GM06990 (cell line): Measurements from ENCODE around the gene C14orf132.

Experiments used
- DNase-seq: peaks from one replicate; pipeline ENCODE4 v3.0.0-alpha.2; 2011; ENCODE audit not compliant: insufficient read length; ENCODE audit errors: extremely low read depth
- H3K27me3 ChIP-seq: replicated peaks from 2 replicates; pipeline ENCODE4 v1.6.0; 2011; ENCODE audit warnings: low read length; ENCODE audit not compliant: control insufficient read depth, insufficient read depth
- H3K36me3 ChIP-seq: 2 replicates; pipeline ENCODE4 v1.5.1; 2011; ENCODE audit warnings: low read length; ENCODE audit not compliant: control insufficient read depth, insufficient read depth
- H3K4me3 ChIP-seq: replicated peaks from 2 replicates; pipeline ENCODE4 v1.5.1; 2011; ENCODE audit warnings: low read depth, mild to moderate bottlenecking, control low read depth, low read length
- TF ChIP-seq, protein P1 (sequence below): IDR thresholded peaks from 2 replicates; pipeline ENCODE4 v1.5.1; 2011; ENCODE audit warnings: low read length, control low read depth, mild to moderate bottlenecking, inconsistent platforms; ENCODE audit not compliant: insufficient read depth, poor library complexity, severe bottlenecking

Gene C14orf132

DNA sequence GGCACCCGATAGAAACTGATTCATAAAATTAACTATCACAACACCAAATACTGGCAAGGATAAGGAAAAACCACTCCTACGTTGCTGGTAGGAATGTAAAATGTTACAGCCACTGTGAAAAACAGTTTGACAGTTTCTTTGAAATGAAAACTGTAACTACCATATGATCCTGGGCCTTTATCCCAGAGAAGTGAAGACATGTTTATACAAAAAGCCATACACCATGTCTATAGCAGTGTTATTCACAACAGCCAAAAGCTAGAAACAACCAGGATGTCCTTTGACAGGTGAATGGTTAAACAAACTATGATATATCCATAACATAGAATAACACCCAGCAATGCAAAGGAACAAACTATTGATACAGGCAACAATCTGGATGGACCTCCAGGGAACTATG, 3.7 kb upstream of the C14orf132 start:
- H3K4me3 ChIP-seq: no peak overlapping the region
- H3K27me3 ChIP-seq: peaks cover 4% of the 10 kb centered on the region
- no peak for DNase-seq
- no peaks in the 10 kb centered on the region for H3K36me3 ChIP-seq
- TF ChIP-seq, protein P1, sequence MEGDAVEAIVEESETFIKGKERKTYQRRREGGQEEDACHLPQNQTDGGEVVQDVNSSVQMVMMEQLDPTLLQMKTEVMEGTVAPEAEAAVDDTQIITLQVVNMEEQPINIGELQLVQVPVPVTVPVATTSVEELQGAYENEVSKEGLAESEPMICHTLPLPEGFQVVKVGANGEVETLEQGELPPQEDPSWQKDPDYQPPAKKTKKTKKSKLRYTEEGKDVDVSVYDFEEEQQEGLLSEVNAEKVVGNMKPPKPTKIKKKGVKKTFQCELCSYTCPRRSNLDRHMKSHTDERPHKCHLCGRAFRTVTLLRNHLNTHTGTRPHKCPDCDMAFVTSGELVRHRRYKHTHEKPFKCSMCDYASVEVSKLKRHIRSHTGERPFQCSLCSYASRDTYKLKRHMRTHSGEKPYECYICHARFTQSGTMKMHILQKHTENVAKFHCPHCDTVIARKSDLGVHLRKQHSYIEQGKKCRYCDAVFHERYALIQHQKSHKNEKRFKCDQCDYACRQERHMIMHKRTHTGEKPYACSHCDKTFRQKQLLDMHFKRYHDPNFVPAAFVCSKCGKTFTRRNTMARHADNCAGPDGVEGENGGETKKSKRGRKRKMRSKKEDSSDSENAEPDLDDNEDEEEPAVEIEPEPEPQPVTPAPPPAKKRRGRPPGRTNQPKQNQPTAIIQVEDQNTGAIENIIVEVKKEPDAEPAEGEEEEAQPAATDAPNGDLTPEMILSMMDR: no peak

DNA sequence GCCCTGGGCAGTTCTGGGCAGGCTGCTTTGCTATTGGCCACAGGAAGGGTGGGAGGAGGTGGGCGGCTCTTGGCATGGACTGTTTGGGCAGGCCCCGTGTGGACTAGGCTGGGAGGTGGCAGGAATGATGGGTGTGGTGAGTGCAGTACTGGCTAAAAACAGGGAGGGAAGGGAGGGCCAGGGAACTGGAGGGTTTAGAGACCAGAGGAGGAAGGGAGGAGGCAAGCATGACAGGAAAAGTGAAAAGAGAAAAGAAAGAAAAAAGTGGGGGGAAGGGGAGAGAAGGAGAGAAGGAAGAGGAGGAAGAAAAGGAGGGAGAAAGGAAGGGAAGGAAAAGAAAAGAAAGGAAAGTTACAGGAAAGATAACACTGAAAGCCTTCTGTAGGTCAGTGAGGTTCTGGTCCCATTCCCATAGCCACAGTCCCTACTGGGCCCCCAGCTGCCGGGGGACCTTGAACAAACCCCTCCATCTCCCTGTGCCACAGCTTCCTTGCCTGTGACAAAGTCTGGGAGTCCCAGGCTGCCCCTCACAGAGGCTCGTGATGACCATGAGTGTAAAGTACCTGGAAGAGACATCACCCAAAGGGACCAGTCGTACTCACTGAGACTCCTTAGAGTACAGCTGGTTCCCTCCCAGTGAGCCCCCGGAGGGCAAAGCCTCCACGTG, 1.1 kb upstream of the C14orf132 start:
- DNase-seq: no peak
- H3K4me3 ChIP-seq: no peak overlapping the region

DNA sequence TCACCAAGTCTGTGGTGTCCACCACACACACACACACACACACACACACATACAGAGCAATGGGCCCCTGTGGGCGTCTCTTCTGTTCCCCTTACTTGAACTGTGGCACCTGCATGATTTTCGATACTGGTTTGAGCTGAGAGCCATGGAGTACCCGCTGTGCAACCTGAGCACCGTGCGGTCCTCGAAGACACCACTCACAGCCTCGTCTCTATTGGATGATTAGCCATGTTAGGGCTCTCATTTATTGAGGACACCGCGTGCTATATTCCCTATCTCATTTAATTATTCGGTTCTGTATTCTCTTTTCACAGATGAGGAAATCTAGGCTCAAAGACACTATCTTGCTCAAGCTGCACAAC, 623 bp upstream of the C14orf132 start:
- TF ChIP-seq, protein P1: no peak
- Histone ChIP-seq H3K4me3 (peak overlapping the region; percentile 70), H3K27me3 (peaks cover 3% of the 10 kb centered on the region), H3K36me3 (no peaks in the 10 kb centered on the region)
- DNase-seq: no peak

More for the DNA sequence above, 1.1 kb upstream of the C14orf132 start:
- peaks cover 3% of the 10 kb centered on the region for H3K27me3 ChIP-seq
- H3K36me3 ChIP-seq: no peaks in the 10 kb centered on the region
- TF ChIP-seq, protein P1: no peak

DNA sequence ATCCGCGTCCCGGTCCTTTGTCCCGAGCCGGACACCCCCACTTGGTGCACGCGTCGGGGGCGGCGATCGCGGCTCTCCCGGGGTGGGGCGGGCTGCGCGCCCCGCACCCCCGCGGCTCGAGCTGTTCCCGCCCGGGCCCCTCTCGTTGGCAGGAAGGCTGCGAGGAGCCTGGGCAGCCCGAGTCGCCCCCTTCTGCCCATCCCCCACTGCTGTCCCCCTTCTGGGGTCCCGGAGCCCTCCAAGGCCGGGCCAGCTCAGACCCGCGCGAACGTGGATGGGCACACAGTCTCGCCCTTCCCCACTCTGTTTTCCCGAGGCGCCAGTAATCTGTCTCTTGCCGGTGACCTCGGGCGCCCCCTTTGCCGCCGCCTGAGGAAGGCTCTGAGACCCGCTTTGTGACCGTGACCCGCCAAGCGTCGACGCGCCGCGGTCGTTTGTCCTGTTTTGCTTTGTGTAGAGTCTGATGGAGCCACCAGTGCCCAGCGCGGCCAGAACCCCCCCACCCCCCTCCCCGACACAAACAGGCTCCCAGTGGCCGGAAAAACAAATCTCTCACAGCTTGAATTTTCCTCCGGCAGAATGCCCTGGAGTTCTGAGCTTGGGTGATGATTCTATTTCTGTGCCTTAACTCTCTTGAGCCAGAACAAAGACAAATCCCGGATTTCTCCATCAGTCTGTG, 610 bp downstream of the C14orf132 start:
- Histone ChIP-seq H3K27me3 (peaks cover 3% of the 10 kb centered on the region), H3K36me3 (no peaks in the 10 kb centered on the region), H3K4me3 (peak overlapping the region; percentile 70)
- TF ChIP-seq, protein P1: peak; percentile 60
- DNase-seq: no peak

DNA sequence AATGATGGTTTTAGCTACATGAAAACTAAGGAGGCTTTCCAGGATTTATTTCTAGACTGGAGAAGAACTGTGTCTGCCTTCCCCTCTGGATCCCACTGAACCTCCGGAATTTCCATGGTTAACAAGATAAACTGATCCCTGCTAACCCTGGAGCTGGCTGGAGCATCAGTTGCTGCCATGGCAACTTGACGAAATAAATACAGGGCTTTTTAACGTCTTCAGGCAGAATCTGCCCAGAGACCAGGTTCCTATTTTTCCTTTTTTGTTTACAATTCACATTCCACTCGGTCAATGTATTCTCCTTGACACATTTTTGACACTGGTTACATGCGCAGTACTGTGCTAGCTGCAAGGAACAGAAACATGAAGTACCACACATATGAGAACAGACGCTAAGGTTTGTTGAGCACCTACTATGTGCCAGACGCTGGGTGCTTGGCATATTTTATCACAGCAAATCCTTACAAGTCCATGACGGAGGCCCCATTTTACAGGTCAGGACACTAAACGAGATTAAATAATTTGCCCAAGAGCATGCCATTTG, 1.7 kb downstream of the C14orf132 start:
- TF ChIP-seq, protein P1: no peak
- peaks cover 3% of the 10 kb centered on the region for H3K27me3 ChIP-seq
- no peaks in the 10 kb centered on the region for H3K36me3 ChIP-seq
- no peak for DNase-seq
- no peak overlapping the region for H3K4me3 ChIP-seq
